ENCODE results near the gene CD2BP2.

DNA sequence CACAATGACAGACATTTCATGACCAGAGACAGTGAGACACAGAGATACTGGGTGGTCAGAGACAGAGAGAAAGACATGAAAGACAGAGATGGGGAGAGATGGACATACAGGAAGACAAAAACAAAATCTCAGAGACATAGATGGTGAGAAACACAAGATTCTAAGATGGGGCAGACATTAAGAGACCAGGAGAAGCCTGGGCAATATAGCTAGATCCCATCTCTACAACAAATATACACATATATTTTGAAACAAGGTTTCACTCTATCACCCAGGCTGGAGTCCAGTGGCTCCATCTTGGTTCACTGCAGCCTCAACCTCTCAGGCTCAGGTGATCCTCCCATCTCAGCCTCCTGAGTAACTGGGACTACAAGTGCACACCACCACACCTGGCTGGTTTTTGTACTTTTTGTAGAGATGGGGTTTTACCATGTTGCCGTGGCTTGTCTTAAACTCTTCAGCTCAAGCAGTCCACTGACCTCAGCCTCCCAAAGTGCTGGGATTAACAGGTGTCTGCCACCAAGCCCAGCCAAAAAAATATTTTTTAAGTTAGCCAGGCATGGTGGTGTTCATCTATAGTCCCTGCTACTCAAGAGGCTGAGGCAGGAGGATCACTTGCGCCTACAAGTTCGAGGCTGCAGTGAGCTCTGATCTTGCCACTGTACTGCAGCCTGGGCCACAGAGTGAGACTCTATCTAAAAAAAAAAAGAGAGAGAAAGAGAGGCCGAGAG is 25.1 kb upstream of the CD2BP2 start:
- TF ChIP-seq POLR2A (IDR thresholded peaks at IDR 0.05): no peak
- TF ChIP-seq, protein P1, sequence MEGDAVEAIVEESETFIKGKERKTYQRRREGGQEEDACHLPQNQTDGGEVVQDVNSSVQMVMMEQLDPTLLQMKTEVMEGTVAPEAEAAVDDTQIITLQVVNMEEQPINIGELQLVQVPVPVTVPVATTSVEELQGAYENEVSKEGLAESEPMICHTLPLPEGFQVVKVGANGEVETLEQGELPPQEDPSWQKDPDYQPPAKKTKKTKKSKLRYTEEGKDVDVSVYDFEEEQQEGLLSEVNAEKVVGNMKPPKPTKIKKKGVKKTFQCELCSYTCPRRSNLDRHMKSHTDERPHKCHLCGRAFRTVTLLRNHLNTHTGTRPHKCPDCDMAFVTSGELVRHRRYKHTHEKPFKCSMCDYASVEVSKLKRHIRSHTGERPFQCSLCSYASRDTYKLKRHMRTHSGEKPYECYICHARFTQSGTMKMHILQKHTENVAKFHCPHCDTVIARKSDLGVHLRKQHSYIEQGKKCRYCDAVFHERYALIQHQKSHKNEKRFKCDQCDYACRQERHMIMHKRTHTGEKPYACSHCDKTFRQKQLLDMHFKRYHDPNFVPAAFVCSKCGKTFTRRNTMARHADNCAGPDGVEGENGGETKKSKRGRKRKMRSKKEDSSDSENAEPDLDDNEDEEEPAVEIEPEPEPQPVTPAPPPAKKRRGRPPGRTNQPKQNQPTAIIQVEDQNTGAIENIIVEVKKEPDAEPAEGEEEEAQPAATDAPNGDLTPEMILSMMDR (IDR thresholded peaks at IDR 0.05): no peak

Measured in vagina (tissue), 2 donors.